ENCODE measurements around the gene KHNYN.

The KHNYN gene

DNA sequence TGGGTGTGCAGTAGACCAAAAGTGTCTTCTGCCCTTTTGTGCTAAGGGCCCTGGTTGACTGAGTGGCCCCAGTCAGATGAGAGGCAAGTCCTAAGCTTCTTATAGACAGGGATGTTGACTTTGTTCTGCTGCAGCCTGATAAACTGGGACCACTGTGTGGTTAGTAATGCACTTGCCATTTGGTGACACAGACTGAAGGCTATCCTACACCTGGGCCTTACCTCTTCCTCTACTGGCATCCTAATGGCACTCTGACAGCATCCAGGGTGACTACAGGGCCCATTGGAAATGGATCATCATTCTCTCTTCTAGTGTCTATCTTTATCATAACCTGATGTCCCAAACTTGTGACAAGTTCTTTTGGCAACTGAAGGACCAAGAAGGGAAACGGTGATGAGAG lies 9.5 kb downstream of the KHNYN start:
- Histone ChIP-seq H3K27ac (no peak overlapping the region), H3K4me1 (ENCODE audit: low read depth, poor library complexity, severe bottlenecking) (peaks cover 17% of the 10 kb centered on the region), H3K4me3 (IDR thresholded peaks at IDR 0.05; ENCODE audit: insufficient read depth, low read depth, low read length) (no peak overlapping the region), H3K9ac (no peak overlapping the region), H2AFZ (ENCODE audit: low read depth) (no peak overlapping the region), H3K27me3 (ENCODE audit: insufficient read depth, low read depth) (no peaks in the 10 kb centered on the region), H3K79me2 (ENCODE audit: insufficient read depth, low read depth) (no peaks in the 10 kb centered on the region; the same call in 1 of the 2 replicates), H3K36me3 (ENCODE audit: insufficient read depth) (no peaks in the 10 kb centered on the region), H4K20me1 (ENCODE audit: insufficient read depth) (no peaks in the 10 kb centered on the region), H3K4me2 (no peak overlapping the region)
- TF ChIP-seq, protein P1, sequence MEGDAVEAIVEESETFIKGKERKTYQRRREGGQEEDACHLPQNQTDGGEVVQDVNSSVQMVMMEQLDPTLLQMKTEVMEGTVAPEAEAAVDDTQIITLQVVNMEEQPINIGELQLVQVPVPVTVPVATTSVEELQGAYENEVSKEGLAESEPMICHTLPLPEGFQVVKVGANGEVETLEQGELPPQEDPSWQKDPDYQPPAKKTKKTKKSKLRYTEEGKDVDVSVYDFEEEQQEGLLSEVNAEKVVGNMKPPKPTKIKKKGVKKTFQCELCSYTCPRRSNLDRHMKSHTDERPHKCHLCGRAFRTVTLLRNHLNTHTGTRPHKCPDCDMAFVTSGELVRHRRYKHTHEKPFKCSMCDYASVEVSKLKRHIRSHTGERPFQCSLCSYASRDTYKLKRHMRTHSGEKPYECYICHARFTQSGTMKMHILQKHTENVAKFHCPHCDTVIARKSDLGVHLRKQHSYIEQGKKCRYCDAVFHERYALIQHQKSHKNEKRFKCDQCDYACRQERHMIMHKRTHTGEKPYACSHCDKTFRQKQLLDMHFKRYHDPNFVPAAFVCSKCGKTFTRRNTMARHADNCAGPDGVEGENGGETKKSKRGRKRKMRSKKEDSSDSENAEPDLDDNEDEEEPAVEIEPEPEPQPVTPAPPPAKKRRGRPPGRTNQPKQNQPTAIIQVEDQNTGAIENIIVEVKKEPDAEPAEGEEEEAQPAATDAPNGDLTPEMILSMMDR (conservative IDR thresholded peaks at IDR 0.05; ENCODE audit: low read depth, low read length): no peak

DNA sequence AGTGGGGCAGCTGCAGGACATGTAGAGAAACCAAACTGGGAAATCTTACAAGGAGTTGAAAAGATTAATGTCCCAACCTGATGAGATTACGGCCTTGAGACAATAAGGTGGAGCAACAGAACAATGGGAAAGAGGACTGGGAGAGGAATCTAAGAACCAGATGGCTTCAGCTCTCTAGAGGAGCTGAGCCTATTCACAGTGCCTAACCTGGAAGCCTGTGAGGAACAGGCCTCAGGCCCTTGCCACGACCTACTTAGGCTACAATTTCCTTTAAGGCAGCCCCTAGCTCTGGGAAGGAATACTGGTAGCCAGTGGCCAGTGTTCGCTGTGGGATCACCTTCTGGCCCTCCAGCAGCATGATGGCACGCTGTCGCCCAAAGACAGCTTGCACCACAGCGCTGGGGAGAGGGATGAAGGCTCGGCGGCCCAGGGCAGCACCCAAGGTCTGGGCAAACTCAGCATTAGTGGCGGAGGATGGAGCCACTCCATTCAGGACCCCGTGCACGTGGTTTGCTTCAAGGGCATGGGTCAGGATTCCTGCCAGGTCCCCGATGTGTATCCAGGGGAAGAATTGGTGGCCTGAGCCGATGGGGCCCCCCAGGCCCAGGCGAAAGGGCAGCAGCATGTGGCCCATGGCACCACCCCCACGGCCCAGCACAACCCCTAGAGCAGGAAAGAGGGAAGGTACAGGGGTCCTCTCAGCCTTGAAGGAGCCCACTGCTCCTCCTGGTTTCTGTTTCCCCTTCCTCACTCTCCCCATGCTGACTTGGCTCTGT lies 10.3 kb downstream of the KHNYN start:
- no peak overlapping the region for H3K9ac ChIP-seq

DNA sequence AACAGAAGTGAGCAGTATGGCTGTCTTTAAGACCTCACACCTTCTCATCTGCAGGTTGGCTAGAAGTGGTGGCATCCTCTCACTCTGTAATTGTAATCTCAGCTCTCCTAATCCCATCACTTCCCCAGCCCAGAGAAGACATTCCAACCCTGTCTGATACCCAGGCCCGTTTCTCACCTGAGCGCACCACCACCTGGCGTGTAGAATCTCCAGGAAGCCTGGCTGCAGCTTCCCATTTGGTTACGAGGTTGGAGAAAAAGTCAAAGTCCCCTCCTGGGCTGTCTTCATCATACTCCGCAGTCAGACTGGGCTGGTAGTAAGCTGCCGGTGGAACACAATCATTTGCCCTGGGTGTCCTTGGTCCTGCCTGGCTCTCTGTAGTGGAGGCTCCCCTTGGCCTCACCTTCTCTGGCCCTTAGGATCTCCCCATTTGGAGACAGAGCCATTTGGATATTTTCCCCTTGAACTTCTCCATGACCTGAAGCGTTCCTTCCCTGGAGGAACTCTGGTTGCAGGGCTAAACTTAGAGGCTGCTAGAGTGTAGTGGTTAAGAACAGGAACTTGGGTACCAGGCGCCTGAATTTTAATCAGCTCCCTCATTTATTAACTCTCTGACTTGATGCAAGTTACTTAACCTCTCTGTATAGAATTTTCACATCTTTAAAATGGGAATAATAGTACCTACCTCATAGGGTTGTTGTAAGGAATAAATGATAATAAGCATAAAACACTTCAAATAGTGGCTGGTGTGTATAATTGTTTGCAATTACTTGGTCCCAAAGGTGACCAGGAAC lies 11.0 kb downstream of the KHNYN start:
- Histone ChIP-seq H3K4me1 (ENCODE audit: low read depth, poor library complexity, severe bottlenecking) (peaks cover 17% of the 10 kb centered on the region), H3K79me2 (ENCODE audit: insufficient read depth, low read depth) (no peaks in the 10 kb centered on the region; the same call in 1 of the 2 replicates), H3K36me3 (ENCODE audit: insufficient read depth) (no peaks in the 10 kb centered on the region), H3K27me3 (ENCODE audit: insufficient read depth, low read depth) (no peaks in the 10 kb centered on the region), H4K20me1 (ENCODE audit: insufficient read depth) (no peaks in the 10 kb centered on the region), H3K4me2 (no peak overlapping the region; the same call in 1 of the 2 replicates), H3K27ac (no peak overlapping the region), H3K9ac (no peak overlapping the region), H3K4me3 (IDR thresholded peaks at IDR 0.05; ENCODE audit: insufficient read depth, low read depth, low read length) (no peak overlapping the region), H2AFZ (ENCODE audit: low read depth) (no peak overlapping the region)
- TF ChIP-seq, protein P1 (conservative IDR thresholded peaks at IDR 0.05; ENCODE audit: low read depth, low read length): no peak

More for the DNA sequence above, 10.3 kb downstream of the KHNYN start:
- Histone ChIP-seq H2AFZ (ENCODE audit: low read depth) (no peak overlapping the region), H3K79me2 (ENCODE audit: insufficient read depth, low read depth) (no peaks in the 10 kb centered on the region; the same call in 1 of the 2 replicates), H3K4me3 (IDR thresholded peaks at IDR 0.05; ENCODE audit: insufficient read depth, low read depth, low read length) (no peak overlapping the region), H3K36me3 (ENCODE audit: insufficient read depth) (no peaks in the 10 kb centered on the region), H3K27me3 (ENCODE audit: insufficient read depth, low read depth) (no peaks in the 10 kb centered on the region), H4K20me1 (ENCODE audit: insufficient read depth) (no peaks in the 10 kb centered on the region), H3K27ac (no peak overlapping the region), H3K4me1 (ENCODE audit: low read depth, poor library complexity, severe bottlenecking) (peaks cover 17% of the 10 kb centered on the region), H3K4me2 (no peak overlapping the region)
- TF ChIP-seq, protein P1 (conservative IDR thresholded peaks at IDR 0.05; ENCODE audit: low read depth, low read length): no peak

DNA sequence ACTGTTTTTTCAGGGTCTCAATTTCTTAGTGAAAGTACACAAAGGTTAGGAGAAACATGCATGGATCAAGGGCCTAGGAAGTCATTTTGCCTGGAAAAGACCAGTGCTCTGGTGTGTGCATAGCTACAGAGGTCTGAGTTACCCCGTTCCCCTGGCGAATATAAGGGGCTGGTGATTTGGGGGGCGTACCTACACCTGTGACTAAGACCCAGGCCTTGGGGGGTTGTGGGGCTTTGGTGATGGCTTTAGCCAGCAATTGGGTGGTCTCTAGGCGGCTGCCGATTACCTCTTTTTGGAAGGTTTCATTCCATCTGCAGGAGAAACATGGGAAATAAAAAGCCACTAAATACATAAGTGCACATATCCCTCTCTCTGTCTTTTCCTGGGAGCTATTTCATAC lies 11.7 kb downstream of the KHNYN start:
- no peaks in the 10 kb centered on the region; the same call in 1 of the 2 replicates for H3K79me2 ChIP-seq (ENCODE audit: insufficient read depth, low read depth)
- H3K36me3 ChIP-seq (ENCODE audit: insufficient read depth): no peaks in the 10 kb centered on the region
- H3K4me1 ChIP-seq (ENCODE audit: low read depth, poor library complexity, severe bottlenecking): peaks cover 15% of the 10 kb centered on the region
- H3K4me2 ChIP-seq: peak overlapping the region; percentile 68
- H3K27me3 ChIP-seq (ENCODE audit: insufficient read depth, low read depth): no peaks in the 10 kb centered on the region
- TF ChIP-seq, protein P1 (conservative IDR thresholded peaks at IDR 0.05; ENCODE audit: low read depth, low read length): no peak
- peak overlapping the region; percentile 63; the same call in 1 of the 2 replicates for H2AFZ ChIP-seq (ENCODE audit: low read depth)
- H3K9ac ChIP-seq: peak overlapping the region; percentile 79; the same call in 1 of the 2 replicates
- no peaks in the 10 kb centered on the region for H4K20me1 ChIP-seq (ENCODE audit: insufficient read depth)
- peak overlapping the region; percentile 68; the same call in 1 of the 2 replicates for H3K27ac ChIP-seq
- H3K4me3 ChIP-seq (IDR thresholded peaks at IDR 0.05; ENCODE audit: insufficient read depth, low read depth, low read length): no peak overlapping the region

All from KMS-11 (cell line).